Activated T-helper 1 cell treated with anti-CD3 and anti-CD28 coated beads, Interleukin-2, amount 50 U/mL, for 16 hours (primary cell): Measurements from ENCODE around the gene YES1.

Source experiments
- DNase-seq, 2 donors: peaks; one replicate each; pipeline ENCODE4 v3.0.0-alpha.2; 2020; ENCODE audit warnings: low read depth in 1 of 2, low spot score in 1 of 2

YES1 gene

GRCh38 chr18:811892-812375 is at the start of gene YES1:
Gene YES1, minus strand, starts transcription at chr18:812242. Its CDS starts 55,415 bp downstream, at chr18:756827.
- peak in 1 of 2 donors; percentile 21 for DNase-seq

- no peak for DNase-seq
These were observed 45.9 kb upstream of the YES1 start for GRCh38 chr18:857986-858385.

DNA sequence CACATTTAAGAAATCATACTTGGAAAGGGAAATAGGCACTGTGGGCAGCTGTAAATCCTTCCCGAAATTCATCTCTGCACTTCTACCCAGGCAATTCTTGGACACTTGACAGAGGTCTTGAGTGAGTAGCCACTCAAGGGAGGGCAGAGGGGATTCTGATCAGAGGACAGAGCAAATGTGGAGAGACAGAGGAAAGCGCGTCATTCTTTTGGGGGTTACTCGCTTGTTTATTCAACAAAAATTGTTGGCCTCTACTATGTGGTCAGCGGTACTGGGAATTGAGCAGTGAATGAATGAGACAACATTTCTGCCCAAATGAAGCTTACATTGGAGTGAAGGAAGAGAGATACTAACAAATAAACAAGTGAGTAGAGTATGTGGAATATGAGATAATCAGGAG is 41.4 kb upstream of the YES1 start:
- no peak for DNase-seq

DNA sequence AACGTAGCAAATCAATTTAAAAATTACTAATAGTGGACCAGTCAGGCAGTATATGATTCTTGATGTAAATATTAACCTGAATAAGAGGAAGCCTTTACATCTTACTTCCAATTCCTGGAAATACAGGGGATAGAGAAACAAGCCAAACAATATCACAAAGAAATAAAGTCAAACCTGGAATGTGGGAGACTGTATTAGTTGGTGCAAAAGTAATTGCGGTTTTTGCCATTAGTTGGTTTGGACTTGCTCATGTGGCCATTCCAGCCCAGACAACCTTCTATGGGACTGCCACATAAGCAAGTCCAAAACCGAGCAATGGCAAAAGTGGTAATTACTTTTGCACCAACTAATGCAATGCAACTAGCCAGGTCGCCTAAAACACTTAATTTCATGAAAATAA is 38.9 kb upstream of the YES1 start:
- no peak for DNase-seq

DNA sequence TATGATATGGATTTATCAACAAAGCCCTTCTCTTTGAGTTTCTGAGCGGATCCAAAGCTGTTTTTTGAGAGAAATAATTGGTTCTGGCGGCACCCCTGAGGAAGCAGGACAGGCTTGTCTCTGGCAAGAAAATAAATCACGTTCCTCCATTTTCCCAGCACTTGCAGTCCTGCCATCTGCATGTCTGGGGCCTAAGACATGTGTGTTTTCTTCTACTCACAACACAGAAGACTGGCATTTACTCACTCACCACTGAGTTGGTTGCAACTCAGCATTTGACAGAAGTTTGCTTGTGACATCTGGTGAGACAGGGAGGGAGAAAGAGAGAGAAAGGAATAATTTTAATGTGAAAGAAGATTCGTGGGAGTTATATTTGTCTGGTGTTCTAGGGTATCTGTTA is 37.0 kb upstream of the YES1 start:
- no peak for DNase-seq

DNA sequence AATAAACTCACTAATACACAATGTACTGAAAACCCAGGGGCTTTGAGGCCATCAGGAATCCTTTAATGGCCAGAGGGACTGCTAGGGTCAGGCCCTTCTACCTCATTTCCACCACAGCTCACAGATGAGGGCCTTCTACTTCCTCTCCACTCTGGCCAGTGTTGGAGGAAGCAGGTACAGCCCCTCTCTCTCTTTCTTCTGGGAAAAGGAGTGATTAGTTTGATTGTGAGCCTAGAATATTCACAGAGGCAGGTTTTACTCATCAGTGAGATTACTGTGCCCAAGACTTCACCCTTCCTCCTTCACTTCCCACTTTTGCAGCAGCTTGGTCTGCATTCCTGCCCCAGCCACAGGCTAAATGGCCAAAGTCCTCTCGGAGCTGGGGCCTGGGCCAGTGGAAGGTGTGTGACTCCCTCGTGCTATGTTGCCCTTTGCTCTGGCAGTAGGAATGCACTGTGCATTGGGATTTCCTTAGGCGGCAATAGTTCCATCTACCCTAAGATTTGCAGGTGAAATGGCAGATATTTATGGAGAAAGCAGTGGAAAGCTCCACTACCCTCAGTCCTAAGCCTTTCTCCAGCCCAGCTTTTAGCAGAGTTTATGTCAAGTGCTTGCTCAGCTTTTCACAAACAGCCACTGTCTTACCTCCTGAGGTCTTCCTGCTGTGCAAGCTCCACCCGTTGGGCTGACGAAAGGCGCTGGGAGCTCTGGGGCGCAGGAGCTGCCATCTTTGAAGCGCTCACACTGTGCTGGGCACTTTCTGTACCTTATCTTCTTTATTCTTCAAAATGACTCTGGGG is 36.2 kb upstream of the YES1 start:
- no peak for DNase-seq

DNA sequence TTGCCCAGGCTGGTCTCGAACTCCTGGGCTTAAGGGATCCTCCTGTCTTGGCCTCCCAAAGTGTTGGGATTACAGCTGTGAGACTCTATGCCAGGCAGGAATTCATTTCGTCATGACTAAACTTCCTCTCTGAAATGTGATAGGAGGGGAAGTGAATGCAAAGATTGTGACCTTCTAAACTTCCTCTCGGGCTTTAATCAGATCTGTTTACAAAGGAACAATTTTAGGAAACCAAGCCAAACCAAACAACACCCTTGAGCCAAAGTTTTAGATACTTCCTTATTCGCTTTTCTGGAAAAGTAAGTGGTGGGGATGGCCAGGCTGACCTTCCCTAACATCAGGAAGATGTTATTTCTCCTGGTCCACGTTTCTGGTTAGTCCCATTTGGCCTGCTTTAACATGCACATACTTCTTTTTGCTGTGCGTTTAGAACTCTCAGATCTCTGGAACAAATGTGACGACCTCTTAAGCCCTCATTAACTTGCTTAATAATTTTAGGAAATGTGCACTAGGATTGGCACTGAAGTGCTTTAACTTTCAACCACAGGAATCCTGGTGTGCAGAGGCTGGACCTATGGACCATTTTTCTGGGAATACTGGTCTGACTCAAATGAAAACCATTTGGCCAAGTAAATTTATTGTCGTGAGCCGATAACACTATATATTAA is 33.2 kb upstream of the YES1 start:
- no peak for DNase-seq

DNA sequence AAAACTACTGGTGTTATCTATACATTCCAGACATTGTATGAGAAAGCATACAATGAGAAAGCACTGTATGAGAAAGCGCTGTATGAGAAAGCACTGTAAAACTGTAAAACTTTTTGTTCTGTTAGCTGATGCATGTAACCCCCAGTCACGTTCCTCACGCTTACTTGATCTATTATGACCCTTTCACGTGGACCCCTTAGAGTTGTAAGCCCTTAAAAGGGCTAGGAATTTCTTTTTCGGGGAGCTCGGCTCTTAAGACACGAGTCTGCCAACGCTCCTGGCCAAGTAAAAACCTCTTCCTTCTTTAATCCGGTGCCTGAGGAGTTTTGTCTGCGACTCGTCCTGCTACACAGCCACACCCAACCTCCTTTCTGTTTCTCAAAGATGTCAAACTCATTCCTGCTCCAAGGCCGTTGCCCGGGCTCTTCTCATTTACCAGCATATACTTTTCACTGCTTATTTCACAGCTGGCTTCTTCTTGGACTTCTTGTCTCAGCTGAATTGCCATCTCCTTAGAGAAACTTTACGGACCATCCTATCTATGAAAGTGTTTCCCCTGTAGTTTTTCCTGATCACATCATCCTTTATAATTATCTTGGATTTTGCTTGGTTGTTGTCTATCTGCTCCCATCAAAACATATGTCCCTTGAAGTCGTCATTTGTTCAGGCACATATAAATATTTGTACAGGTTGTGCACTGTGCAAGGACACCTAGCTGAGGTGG is 29.8 kb upstream of the YES1 start:
- DNase-seq, result no peak

DNA sequence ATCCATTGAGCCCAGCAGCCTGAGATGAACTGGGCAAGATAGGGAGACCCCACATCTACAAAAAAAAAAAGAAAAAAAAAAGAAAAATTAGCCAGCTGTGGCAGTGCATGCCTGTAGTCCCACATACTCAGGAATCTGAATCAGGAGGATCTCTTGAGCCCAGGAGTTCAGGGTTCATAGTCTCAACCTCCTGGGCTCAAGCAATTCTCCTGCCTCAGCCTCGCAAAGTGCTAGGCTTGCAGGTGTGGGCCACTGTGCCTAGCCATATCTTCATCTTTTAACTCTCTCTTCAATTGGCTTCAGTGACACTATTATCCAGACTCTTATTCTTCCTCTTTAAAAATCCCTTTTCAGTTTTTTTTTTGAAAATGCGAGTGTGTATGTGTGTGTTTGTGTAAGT is 28.5 kb upstream of the YES1 start:
- no peak for DNase-seq

DNA sequence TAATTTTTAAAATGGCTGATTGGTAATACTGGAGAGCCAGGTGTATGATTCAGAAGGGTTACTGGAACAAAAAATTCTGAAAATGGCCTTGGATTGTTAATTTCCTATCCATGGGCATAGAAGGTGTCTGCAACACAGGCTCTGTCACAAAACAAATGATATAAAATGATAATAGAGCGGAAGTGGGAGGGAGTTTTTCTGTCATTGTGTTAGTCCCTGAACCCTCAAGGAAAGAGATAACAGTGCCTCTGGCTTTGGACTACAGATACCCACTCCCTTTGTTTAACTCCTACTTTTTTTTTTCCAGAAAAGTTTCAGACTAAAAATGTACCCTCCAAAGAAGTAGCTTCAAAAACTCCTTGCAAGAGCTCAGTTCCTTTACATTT is 28.0 kb upstream of the YES1 start:
- no peak for DNase-seq

- DNase-seq, result peak; percentile 77 to 95
These were observed 27.4 kb upstream of the YES1 start for GRCh38 chr18:839224-840022.

DNA sequence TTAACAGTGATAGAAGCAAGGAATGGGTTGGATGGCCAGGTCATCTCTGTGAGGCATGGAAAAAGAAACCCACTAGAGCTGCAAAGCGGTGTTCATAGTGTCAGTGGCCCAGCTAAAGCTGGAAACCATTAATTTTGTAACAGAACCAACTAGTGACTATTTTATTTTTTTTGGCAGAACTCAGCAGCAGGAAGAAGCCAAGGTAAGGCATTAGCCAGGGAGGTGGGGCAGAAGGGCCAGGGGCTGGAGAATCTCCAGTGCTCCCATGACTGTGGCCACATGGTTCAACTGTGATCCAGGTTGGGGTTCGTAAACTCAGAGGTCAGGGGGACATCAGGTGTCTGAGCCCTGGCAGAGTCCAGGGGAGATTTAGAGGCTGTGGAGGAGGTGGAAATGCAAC is 25.9 kb upstream of the YES1 start:
- no peak for DNase-seq

- DNase-seq, result no peak
These were observed 22.2 kb upstream of the YES1 start for GRCh38 chr18:834082-834720.

DNA sequence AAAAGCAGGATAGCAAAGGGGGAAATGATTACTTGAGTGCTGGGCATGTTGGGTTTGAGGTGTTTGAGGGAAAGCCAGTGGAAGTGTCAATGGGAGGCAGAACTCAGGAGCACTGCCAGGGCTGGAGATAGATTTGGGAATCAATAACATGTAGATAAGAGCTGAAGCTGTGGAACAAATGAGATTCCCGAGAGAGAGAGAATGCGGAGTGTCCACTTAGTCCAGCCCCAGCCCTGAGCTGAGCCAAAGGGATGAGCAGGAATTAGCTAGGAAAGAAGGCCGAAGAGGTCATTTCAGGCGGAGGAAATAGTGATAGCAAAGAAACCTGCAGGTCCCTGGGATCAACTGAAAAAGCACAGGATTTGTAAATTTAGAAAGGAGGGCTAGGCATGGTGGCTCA is 21.2 kb upstream of the YES1 start:
- no peak for DNase-seq

GRCh38 chr18:832085-832681 is 20.1 kb upstream of the YES1 start:
- DNase-seq, result no peak

DNA sequence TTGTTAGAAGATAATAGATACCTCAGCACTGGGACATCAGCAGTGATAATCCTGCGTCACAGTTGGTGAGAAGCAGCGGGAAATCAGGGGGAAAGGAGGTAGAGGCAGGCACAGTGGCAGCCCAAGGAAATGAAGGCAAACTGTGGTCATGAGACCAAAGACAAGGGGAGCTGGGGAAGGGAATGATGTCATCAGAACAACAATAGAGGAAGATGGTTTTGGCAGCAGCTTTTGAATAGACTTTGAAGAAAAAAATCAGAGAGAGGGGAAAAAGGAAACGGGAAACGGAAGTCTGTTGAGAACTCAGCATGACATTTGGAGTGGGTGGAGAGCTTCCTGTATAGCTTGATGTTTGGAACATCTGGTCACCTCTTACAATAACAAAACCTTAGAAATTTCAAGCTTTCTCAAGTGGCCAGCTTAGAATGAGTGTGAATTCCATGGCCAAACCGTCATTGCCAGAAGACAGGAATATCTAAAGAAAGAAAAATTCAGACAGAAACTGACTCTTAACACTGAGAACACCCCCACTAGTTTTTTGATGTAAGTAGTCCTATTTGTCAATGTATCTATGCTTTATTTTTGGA is 18.4 kb upstream of the YES1 start:
- DNase-seq, result no peak

- DNase-seq, result no peak
These were observed 17.4 kb upstream of the YES1 start for GRCh38 chr18:829432-829831.

DNA sequence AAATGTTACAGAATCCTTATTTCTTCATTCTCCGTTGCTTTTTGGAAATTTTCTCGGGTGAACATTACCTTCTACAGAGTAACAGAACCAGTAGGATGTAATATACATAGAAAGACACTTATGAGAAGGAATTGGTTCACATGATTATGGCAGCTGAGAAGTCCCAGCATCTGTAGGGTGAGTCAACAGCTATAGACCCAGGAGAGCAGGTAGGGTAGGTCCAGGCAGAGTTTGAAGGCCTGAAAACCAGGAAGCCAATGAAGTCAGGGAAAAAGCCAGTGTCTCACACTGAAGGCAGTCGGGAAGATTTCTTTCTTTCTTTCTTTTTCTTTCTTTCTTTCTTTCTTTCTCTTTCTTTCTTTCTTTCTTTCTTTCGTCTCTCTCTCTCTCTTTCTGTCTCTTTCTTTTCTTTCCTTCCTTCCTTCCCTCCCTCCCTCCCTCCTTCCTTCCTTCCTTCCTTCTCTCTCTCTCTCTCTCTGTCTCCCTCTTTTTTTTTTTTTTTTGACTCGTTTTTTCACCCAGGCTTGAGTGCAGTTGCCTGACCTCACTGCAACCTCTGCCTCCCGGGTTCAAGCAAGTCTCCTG is 15.1 kb upstream of the YES1 start:
- DNase-seq, result no peak

DNA sequence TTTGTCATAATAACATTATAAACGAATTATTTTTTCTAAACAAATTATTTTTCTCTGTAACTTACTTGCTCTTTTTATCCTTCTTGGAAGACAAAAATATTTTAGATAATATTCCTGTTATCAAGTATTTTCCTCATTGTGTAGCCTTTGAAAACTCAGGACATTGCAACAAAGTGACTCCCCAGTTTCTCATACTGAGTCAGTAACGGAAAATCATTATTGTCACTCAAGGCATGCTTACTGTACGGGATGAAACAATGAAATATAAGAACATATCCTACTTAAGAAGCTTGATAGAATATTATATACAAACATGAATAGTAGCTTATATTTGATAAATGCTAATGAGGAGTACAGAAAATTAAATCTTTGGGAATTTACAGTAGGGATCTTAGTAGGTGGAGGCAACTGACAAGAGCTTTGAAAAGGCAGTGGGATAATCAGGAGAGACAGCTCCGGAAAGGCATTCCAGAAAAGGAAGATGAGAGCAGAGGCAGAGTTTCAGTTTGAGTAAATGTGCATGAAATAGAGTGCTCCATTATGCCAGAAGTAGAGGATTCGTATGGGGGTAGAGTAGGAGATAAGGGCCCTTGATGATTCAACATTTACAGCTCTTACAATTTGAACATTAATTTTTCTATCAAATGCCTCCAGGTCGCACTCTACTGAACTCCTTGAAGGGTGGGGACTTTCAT is 14.0 kb upstream of the YES1 start:
- no peak for DNase-seq
